SKM-1 (cell line): ENCODE measurements around the gene PPP4C.
A peak's percentile ranks its signal among the peaks of the same experiment; 100 is the strongest.

ENCODE experiments used
- DNase-seq: peaks from one replicate; lab custom pipeline; 2025; ENCODE audit not compliant: unreplicated experiment; lab: John Stamatoyannopoulos, UW

PPP4C gene

DNA sequence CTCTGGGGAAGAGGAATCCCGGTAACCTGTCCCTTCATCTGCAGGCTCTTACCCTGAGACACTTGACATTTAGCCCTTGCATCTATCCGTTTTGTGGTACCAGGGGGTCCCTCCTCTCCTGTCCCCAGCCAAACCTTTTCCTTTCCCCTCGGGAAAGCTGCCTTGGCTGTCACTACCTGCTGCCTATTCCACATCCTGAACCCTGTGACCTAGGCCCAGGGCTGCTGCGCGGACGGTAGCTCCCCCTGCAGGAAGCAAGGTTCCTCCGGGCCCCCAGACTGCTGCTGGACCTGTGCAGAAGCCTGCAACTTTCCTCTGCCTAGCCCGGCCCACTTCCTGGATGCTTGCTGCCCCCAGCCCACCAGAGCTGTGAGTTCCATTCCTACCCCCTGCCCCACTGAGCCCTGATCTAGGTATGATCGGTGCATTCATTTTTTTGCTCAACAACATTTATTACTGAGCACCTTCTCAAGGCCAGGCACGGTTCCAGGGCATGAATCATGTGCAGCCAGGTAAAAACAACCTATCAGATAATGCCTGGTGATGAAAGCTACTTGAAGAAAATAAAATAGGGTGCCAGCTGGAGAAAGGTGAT, 20.7 kb upstream of the PPP4C start:
- peak; percentile 17 for DNase-seq

DNA sequence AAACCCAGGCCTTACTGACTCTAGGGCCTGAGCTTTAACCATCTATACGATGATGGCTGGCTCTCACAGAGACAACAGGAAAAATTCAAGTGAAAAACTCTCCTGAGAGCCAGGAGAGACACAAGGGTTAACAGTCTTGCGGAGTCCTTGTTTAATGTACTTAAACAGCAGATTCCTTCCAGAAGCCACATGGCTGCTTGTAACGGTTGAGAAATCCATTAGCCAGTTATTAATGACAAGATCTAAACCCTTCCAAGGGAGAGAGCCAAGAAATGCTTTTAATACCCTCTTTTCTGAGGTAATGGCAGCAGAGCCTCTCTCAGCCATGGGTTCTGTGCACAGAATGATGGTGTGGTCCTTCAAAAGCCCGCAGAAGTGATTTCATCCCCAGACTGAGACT, 15.4 kb upstream of the PPP4C start:
- DNase-seq: no peak

- DNase-seq: no peak
Observed at GRCh38 chr16:30060836-30061554, 14.8 kb upstream of the PPP4C start.

DNA sequence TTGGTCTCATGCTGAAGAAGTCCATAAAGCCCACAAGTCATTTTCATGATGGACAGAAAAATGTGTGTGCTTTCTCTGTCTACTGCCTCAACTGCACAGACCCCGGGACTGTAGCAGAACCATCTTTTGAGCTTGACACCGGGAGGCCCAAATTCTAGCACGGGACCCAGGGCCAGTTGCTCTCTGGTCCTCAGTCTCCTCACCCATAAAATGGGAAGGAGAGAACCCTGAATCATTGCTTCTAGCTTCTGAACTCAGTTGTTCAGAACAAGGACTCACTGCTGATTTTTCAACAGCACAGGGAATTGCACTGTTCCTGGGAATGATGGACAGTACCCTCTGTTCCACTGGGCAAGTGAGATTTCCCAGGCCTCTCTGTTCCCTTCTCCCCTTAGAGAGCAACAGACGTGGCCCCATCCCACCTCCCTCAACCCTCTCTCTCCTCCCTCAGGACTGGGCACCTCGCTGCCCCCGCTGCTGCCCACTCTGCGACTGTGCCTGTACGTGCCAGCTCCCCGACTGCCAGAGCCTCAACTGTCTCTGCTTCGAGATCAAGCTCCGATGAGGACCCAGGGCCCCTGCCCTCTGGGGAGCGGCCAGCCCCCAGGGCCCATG, 12.4 kb upstream of the PPP4C start:
- no peak for DNase-seq

GRCh38 chr16:30063893-30064728, 11.7 kb upstream of the PPP4C start:
- peak; percentile 72 for DNase-seq

GRCh38 chr16:30064729-30065101, 11.1 kb upstream of the PPP4C start:
- no peak for DNase-seq

- DNase-seq: peak; percentile 97
Observed at GRCh38 chr16:30065102-30065942, 10.5 kb upstream of the PPP4C start, which contains the start of gene ALDOA. Gene ALDOA, plus strand, starts transcription at chr16:30065760. Its CDS starts 1,138 bp downstream, at chr16:30066898.

- DNase-seq: no peak
Observed at GRCh38 chr16:30065943-30066760, 9.6 kb upstream of the PPP4C start.

- no peak for DNase-seq
Observed at GRCh38 chr16:30066761-30067583, 8.8 kb upstream of the PPP4C start.

DNA sequence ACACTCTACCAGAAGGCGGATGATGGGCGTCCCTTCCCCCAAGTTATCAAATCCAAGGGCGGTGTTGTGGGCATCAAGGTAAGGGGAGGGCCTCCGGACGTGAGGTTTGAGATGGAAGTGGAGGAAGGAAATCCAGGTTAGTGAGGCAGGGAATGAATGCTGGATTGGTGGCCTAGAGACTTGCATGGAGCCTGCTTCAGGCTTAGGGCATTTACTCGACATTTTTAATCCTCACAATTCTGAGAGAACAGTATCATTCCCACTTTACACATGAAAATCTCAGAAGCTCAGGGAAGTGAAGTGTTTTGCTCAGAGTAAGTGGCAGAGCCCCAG, 8.2 kb upstream of the PPP4C start:
- DNase-seq: no peak

- no peak for DNase-seq
Observed at GRCh38 chr16:30068333-30068732, 7.5 kb upstream of the PPP4C start.

DNA sequence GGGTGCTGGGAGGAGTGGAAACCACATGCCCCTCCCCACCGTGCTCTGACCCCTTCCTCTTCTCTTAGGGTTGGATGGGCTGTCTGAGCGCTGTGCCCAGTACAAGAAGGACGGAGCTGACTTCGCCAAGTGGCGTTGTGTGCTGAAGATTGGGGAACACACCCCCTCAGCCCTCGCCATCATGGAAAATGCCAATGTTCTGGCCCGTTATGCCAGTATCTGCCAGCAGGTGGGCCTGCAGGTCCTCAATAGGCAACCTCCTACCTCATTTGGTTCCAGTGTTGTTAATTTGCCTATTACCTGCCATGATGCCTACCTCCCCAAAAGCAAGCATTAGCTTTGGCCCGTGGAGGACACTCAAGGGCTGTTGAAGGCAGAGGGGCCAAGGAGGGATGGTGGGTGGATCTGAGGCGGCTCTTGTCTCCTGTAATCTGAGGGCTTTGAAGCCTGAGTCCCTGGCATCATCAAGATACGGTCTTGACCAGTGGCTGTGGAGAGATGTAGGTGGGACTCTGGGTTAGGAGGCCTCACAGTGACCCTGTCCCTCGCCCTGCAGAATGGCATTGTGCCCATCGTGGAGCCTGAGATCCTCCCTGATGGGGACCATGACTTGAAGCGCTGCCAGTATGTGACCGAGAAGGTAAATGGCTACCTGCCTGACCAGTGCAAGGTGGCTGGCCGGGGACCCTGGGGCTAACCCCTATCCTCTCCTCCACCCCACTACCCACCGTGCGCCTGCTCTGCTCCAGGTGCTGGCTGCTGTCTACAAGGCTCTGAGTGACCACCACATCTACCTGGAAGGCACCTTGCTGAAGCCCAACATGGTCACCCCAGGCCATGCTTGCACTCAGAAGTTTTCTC, 6.8 kb upstream of the PPP4C start:
- no peak for DNase-seq

GRCh38 chr16:30069611-30070462, 6.0 kb upstream of the PPP4C start:
- DNase-seq: no peak

GRCh38 chr16:30070490-30070889, 5.3 kb upstream of the PPP4C start:
- DNase-seq: no peak

- DNase-seq: no peak
Observed at GRCh38 chr16:30076276-30076791, 540 bp downstream of the PPP4C start.

DNA sequence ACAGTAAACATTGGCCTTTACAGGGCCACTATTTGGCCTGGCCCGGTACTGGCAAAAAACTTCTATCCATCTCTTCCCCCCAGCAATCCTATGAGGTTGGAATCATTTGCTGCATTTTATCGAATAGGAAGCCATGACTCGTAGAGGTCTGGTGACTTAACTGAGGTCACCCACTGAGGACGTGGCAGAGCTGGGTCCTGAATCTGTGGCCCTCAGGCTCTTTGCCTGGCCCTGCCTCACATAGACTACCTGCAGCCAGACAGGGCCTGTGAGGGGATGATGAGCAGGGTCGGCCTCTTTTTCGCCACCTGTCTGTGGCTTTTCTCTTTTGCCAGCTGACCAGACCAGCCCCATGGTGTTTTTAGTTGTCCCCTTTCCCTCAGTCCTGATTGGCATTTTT, 1.9 kb downstream of the PPP4C start:
- DNase-seq: no peak

- no peak for DNase-seq
Observed at GRCh38 chr16:30078744-30079143, 3.0 kb downstream of the PPP4C start.
